H1 (cell line): ENCODE results near the gene MED13. TPM values are rescaled to one million over a fixed set of nuclear protein-coding genes. Genes with fewer than 3 reads are reported as not detected.

ENCODE experiments used
- CTCF ChIA-PET: fragments of 300-600 bp; sonication (Branson Sonifier 250); formaldehyde crosslinking; loops from one replicate; lab custom pipeline; 2021; ENCODE audit not compliant: partially characterized antibody; lab: Charles Lee
- POLR2A ChIA-PET: fragments of 300-600 bp; sonication (Branson Sonifier 250); formaldehyde crosslinking; loops from one replicate; lab custom pipeline; 2021; ENCODE audit warnings: inconsistent platforms; ENCODE audit not compliant: partially characterized antibody; lab: Charles Lee
- DNase-seq, 2 experiments: peaks; one replicate each; pipeline versions ENCODE4 v3.0.0 to v3.0.0-alpha.2; 2010 to 2022; ENCODE audit warnings: low spot score in 2 of 2, low read depth in 1 of 2, mixed read lengths in 1 of 2
- FAIRE-seq: peaks from 2 replicates; lab custom pipeline; 2011; peaks lifted over from hg19 to GRCh38; lab: Jason Lieb, UNC
- H2AFZ ChIP-seq: 2 replicates; pipeline ENCODE4 v1.8.1; 2012; ENCODE audit warnings: low read length, inconsistent platforms
- H2AK5ac ChIP-seq: 2 replicates; pipeline ENCODE4 v1.6.1; 2013; ENCODE audit warnings: low read depth, low read length
- H2BK120ac ChIP-seq: replicated peaks from 2 replicates; pipeline ENCODE3; 2013; ENCODE audit warnings: low read depth, low read length, inconsistent platforms
- H2BK12ac ChIP-seq: 2 replicates; pipeline ENCODE4 v1.6.1; 2013; ENCODE audit warnings: low read depth, low read length
- H2BK15ac ChIP-seq: 2 replicates; pipeline ENCODE4 v1.6.1; 2013; ENCODE audit warnings: low read length
- H2BK20ac ChIP-seq: 2 replicates; pipeline ENCODE4 v1.6.1; 2013; ENCODE audit warnings: low read length
- H2BK5ac ChIP-seq: 2 replicates; pipeline ENCODE4 v1.6.1; 2013; ENCODE audit warnings: low read depth, low read length
- H3K14ac ChIP-seq: 2 replicates; pipeline ENCODE4 v1.6.1; 2013; ENCODE audit warnings: inconsistent platforms; ENCODE audit not compliant: insufficient read length
- H3K18ac ChIP-seq: 2 replicates; pipeline ENCODE4 v1.6.1; 2013; ENCODE audit warnings: low read length; ENCODE audit errors: extremely low read depth
- H3K23ac ChIP-seq: 2 replicates; pipeline ENCODE4 v1.6.1; 2013; ENCODE audit warnings: inconsistent platforms; ENCODE audit not compliant: insufficient read length
- H3K23me2 ChIP-seq: 2 replicates; pipeline ENCODE4 v1.6.1; 2013; ENCODE audit warnings: low read depth, low read length
- H3K27ac ChIP-seq: 2 replicates; pipeline ENCODE4 v1.6.1; 2011; ENCODE audit warnings: low read depth, low read length, inconsistent platforms
- H3K27me3 ChIP-seq, 4 experiments: replicated peaks in 1 of 4; 1 replicate in 1 of 4; 2 replicates in 3 of 4; pipeline versions ENCODE4 v1.6.1 to v1.8.1; 2011 to 2013; ENCODE audit warnings: low read length in 3 of 4, mild to moderate bottlenecking in 3 of 4, inconsistent platforms in 2 of 4, mixed read lengths in 2 of 4, moderate library complexity in 1 of 4; ENCODE audit not compliant: control insufficient read depth in 3 of 4, insufficient read depth in 3 of 4; ENCODE audit errors: extremely low read depth in 1 of 4
- H3K36me3 ChIP-seq, 4 experiments: 2 replicates each; pipeline versions ENCODE4 v1.6.1 to v1.8.1; 2011 to 2013; ENCODE audit warnings: mild to moderate bottlenecking in 4 of 4, low read length in 3 of 4, moderate library complexity in 2 of 4, control low read depth in 1 of 4, inconsistent platforms in 1 of 4; ENCODE audit not compliant: insufficient read depth in 4 of 4, control insufficient read depth in 2 of 4
- H3K4ac ChIP-seq: replicated peaks from 2 replicates; pipeline ENCODE3; 2013; ENCODE audit warnings: low read length, low read depth, mixed read lengths, inconsistent platforms; ENCODE audit not compliant: insufficient read length
- H3K4me1 ChIP-seq, 4 experiments: replicated peaks in 1 of 4; 1 replicate in 1 of 4; 2 replicates in 3 of 4; pipeline versions ENCODE4 v1.6.1 to v1.8.1; 2011 to 2013; ENCODE audit warnings: low read length in 3 of 4, inconsistent platforms in 2 of 4, mixed read lengths in 1 of 4; ENCODE audit not compliant: insufficient read depth in 4 of 4, control insufficient read depth in 3 of 4
- H3K4me2 ChIP-seq, 2 experiments: 2 replicates each; pipeline versions ENCODE4 v1.6.1 to v1.8.1; 2011 to 2013; ENCODE audit warnings: low read depth in 2 of 2, low read length in 2 of 2, control low read depth in 1 of 2, inconsistent platforms in 1 of 2, mild to moderate bottlenecking in 1 of 2; ENCODE audit not compliant: insufficient read depth in 1 of 2
- H3K4me3 ChIP-seq, 4 experiments: fragments of 200-600, 300-600 bp in 1 of 4; sonication (generic), shearing (Covaris generic), sonication (Bioruptor Twin) in 1 of 4; 2 replicates each; pipeline versions ENCODE4 v1.5.1 to v1.8.1; 2011 to 2016; ENCODE audit warnings: low read length in 4 of 4, low read depth in 3 of 4, control low read depth in 2 of 4, inconsistent platforms in 2 of 4, mild to moderate bottlenecking in 2 of 4, mixed read lengths in 1 of 4, moderate library complexity in 1 of 4; ENCODE audit not compliant: insufficient read depth in 2 of 4; ENCODE audit errors: extremely low read depth in 1 of 4
- H3K56ac ChIP-seq: replicated peaks from 2 replicates; pipeline ENCODE3; 2013; ENCODE audit warnings: low read depth, mild to moderate bottlenecking, mixed read lengths, low read length, inconsistent platforms; ENCODE audit not compliant: insufficient read length
- H3K79me1 ChIP-seq: 2 replicates; pipeline ENCODE4 v1.6.1; 2013; ENCODE audit warnings: low read depth, low read length, control low read depth
- H3K79me2 ChIP-seq, 2 experiments: 2 replicates each; pipeline versions ENCODE4 v1.6.1 to v1.8.1; 2012 to 2013; ENCODE audit warnings: low read length in 2 of 2, mild to moderate bottlenecking in 2 of 2, inconsistent platforms in 1 of 2; ENCODE audit not compliant: insufficient read depth in 2 of 2, control insufficient read depth in 1 of 2
- H3K9ac ChIP-seq, 4 experiments: replicated peaks in 1 of 4; 1 replicate in 1 of 4; 2 replicates in 3 of 4; pipeline versions ENCODE4 v1.6.1 to v1.8.1; 2011 to 2013; ENCODE audit warnings: low read depth in 3 of 4, low read length in 3 of 4, control low read depth in 2 of 4, mild to moderate bottlenecking in 2 of 4, moderate library complexity in 2 of 4, inconsistent platforms in 1 of 4; ENCODE audit errors: extremely low read depth in 1 of 4
- H3K9me3 ChIP-seq, 2 experiments: 2 replicates each; pipeline versions ENCODE4 v1.6.1 to v1.8.1; 2012 to 2013; ENCODE audit warnings: mild to moderate bottlenecking in 2 of 2, moderate library complexity in 2 of 2, control low read depth in 1 of 2, inconsistent platforms in 1 of 2, low read depth in 1 of 2, low read length in 1 of 2, mixed read lengths in 1 of 2; ENCODE audit not compliant: insufficient read depth in 2 of 2
- H4K20me1 ChIP-seq, 2 experiments: replicated peaks in 1 of 2; 2 replicates each; pipeline versions ENCODE3 to v1.8.1; 2011 to 2013; ENCODE audit warnings: inconsistent platforms in 2 of 2, low read length in 2 of 2, mild to moderate bottlenecking in 1 of 2; ENCODE audit not compliant: insufficient read depth in 2 of 2, control insufficient read depth in 1 of 2
- H4K5ac ChIP-seq: 2 replicates; pipeline ENCODE4 v1.6.1; 2013; ENCODE audit warnings: low read length, low read depth, mixed read lengths, inconsistent platforms; ENCODE audit not compliant: insufficient read length
- H4K8ac ChIP-seq: 2 replicates; pipeline ENCODE4 v1.8.0; 2013; ENCODE audit warnings: mild to moderate bottlenecking, moderate library complexity, low read length, inconsistent platforms; ENCODE audit not compliant: insufficient read depth; ENCODE audit errors: extremely low read depth
- H4K91ac ChIP-seq: replicated peaks from 2 replicates; pipeline ENCODE3; 2013; ENCODE audit warnings: low read length, mixed read lengths, inconsistent platforms; ENCODE audit not compliant: insufficient read length
- SIRT6 ChIP-seq: IDR thresholded peaks from one replicate; pipeline ENCODE4 v1.7.1; 2012; ENCODE audit warnings: low read length, inconsistent platforms
- whole genome bisulfite sequencing, 2 experiments: shearing (Covaris generic) in 1 of 2; methylation state at CpG; one replicate each; pipeline versions ENCODE4 v1.1.6 to v1.1.7; 2013 to 2015; ENCODE audit warnings: low lambda C conversion rate in 2 of 2, mixed read lengths in 2 of 2, inconsistent platforms in 1 of 2, low coverage in 1 of 2, missing lambda C conversion rate in 1 of 2; ENCODE audit not compliant: insufficient replicate concordance in 2 of 2, insufficient coverage in 1 of 2, insufficient read length in 1 of 2; ENCODE audit errors: extremely low coverage in 1 of 2, missing lambda C conversion rate in 1 of 2; 5-methylcytosine and 5-hydroxymethylcytosine counted together
- polyA plus RNA-seq, 7 experiments: library from polyadenylated mRNA; depleted of rRNA in 3 of 7; stranded (reverse) in 5 of 7; unstranded in 2 of 7; fragments of >200 nt in 5 of 7; fragments of 200-250 nt in 2 of 7; gene quantifications; 1 replicate in 5 of 7; 2 replicates in 1 of 7; 4 replicates in 1 of 7; pipeline versions ENCODE4 v1.2.1 to v1.2.3, GENCODE V29; 2011 to 2013; ENCODE audit warnings: missing spikeins in 2 of 7, mixed read lengths in 2 of 7
- total RNA-seq: library from RNA; stranded (reverse); fragmentation: NEBNext Ultra II Directional; extraction: Animal tissue kit (Norgen Biotek cat#: 25700); gene quantifications from 2 replicates; pipeline ENCODE4 v1.2.1, GENCODE V29; 2021

The MED13 gene
- total and polyA plus RNA-seq, 2 of the 8 experiments (the other 6 are each of a cell fraction or from before 2014, with no cell fraction given), result 11.3 to 44.8 TPM

GRCh38 chr17:62024866-62025265, 40.2 kb downstream of the MED13 start:
- no peak overlapping the region for H3K18ac ChIP-seq
- no peak overlapping the region for H4K8ac ChIP-seq
- H3K4me3 ChIP-seq, result no peak overlapping the region
- H3K79me2 ChIP-seq, result peaks cover 0 to 32% of the 10 kb centered on the region in 2 experiments; a peak in 3 of 4 replicates
- WGBS, 2 experiments, result 95% methylated on average over 2 of the region's 2 CpGs; no CpG with 5 or more reads in 1 of the 2 experiments
- CTCF ChIA-PET, result interaction anchor here (1.2 kb wide), 1 partner anchor 15 kb away, joined by 3 read pairs; no protein-coding TSS in a partner anchor
- H2BK120ac ChIP-seq, result no peak overlapping the region
- H3K14ac ChIP-seq, result no peak overlapping the region
- H3K79me1 ChIP-seq, result no peaks in the 10 kb centered on the region; the same call in 1 of the 2 replicates
- H3K27me3 ChIP-seq, result no peaks in the 10 kb centered on the region
- H3K9ac ChIP-seq, result no peak overlapping the region
- no peak overlapping the region for H3K4ac ChIP-seq
- H3K23me2 ChIP-seq, result no peaks in the 10 kb centered on the region
- no peak overlapping the region for H2BK5ac ChIP-seq
- no peak overlapping the region for H2BK15ac ChIP-seq
- H2BK12ac ChIP-seq, result no peak overlapping the region
- no peak overlapping the region for H2BK20ac ChIP-seq
- H4K20me1 ChIP-seq, result peaks cover 0 to 3% of the 10 kb centered on the region in 2 experiments
- no peak overlapping the region for H4K91ac ChIP-seq
- DNase-seq (no peak), FAIRE-seq (no peak)
- H3K9me3 ChIP-seq, result no peaks in the 10 kb centered on the region; a peak in 1 of 4 replicates
- H3K4me1 ChIP-seq, result 0 out of 7 replicates have a peak, but pooled peaks cover 0 to 2% (median 0%) of the 10 kb centered on the region in 4 experiments
- H3K4me2 ChIP-seq, result no peak overlapping the region
- H4K5ac ChIP-seq, result no peak overlapping the region
- POLR2A ChIA-PET, result no interaction called here
- H2AK5ac ChIP-seq, result no peak overlapping the region
- H3K56ac ChIP-seq, result no peak overlapping the region
- H3K36me3 ChIP-seq, result peaks cover 11 to 77% (median 44%) of the 10 kb centered on the region in 4 experiments
- H3K27ac ChIP-seq, result no peak overlapping the region
- H2AFZ ChIP-seq, result no peak overlapping the region
- H3K23ac ChIP-seq, result no peak overlapping the region
- no peak for TF ChIP-seq SIRT6
